Measurements from ENCODE around the gene MNDA. TPM values are rescaled to one million over a fixed set of nuclear protein-coding genes. Genes with fewer than 3 reads are reported as not detected.

MNDA gene
- total RNA-seq, 4 donors from 2014 or later: 3.3 to 5.7 (median 4.3) TPM

GRCh38 chr1:158818560-158818959 is 12.6 kb upstream of the MNDA start:
- no peak for TF ChIP-seq CTCF (IDR thresholded peaks at IDR 0.05)
- TF ChIP-seq POLR2A (IDR thresholded peaks at IDR 0.05): no peak
- no peak for TF ChIP-seq EP300 (IDR thresholded peaks at IDR 0.05)
- no peaks in the 10 kb centered on the region for H3K4me1 ChIP-seq
- H3K9me3 ChIP-seq: no peaks in the 10 kb centered on the region
- no peaks in the 10 kb centered on the region for H3K27me3 ChIP-seq
- H3K4me3 ChIP-seq: no peak overlapping the region
- no peak for DNase-seq (ENCODE audit: low spot score in 2 of 2)
- H3K36me3 ChIP-seq: no peaks in the 10 kb centered on the region
- 75 to 81% methylated on average over 1 of the region's 1 CpG for WGBS, 2 donors
- no peak overlapping the region for H3K27ac ChIP-seq

GRCh38 chr1:158818975-158819431 is 12.1 kb upstream of the MNDA start:
- 57 to 64% methylated on average over 1 of the region's 1 CpG for WGBS, 2 donors
- H3K27ac ChIP-seq: no peak overlapping the region

GRCh38 chr1:158819461-158820443 is 11.4 kb upstream of the MNDA start:
- H3K27ac ChIP-seq: no peak overlapping the region
- TF ChIP-seq POLR2A (IDR thresholded peaks at IDR 0.05) (no peak), CTCF (IDR thresholded peaks at IDR 0.05) (no peak), EP300 (IDR thresholded peaks at IDR 0.05) (no peak)
- H3K27me3 ChIP-seq: no peaks in the 10 kb centered on the region
- no peaks in the 10 kb centered on the region for H3K9me3 ChIP-seq
- H3K4me1 ChIP-seq: no peaks in the 10 kb centered on the region
- no peaks in the 10 kb centered on the region for H3K36me3 ChIP-seq
- no peak for DNase-seq (ENCODE audit: low spot score in 2 of 2)
- no peak overlapping the region for H3K4me3 ChIP-seq
- 69 to 70% methylated on average over 7 of the region's 7 CpGs for WGBS, 2 donors

More at GRCh38 chr1:158818975-158819431, 12.1 kb upstream of the MNDA start:
- no peaks in the 10 kb centered on the region for H3K27me3 ChIP-seq
- no peaks in the 10 kb centered on the region for H3K9me3 ChIP-seq
- TF ChIP-seq POLR2A (IDR thresholded peaks at IDR 0.05) (no peak), EP300 (IDR thresholded peaks at IDR 0.05) (no peak), CTCF (IDR thresholded peaks at IDR 0.05) (no peak)
- H3K4me1 ChIP-seq: no peaks in the 10 kb centered on the region
- no peak overlapping the region for H3K4me3 ChIP-seq
- H3K36me3 ChIP-seq: no peaks in the 10 kb centered on the region
- no peak for DNase-seq (ENCODE audit: low spot score in 2 of 2)

- no peak for TF ChIP-seq POLR2A (IDR thresholded peaks at IDR 0.05)
- TF ChIP-seq CTCF (IDR thresholded peaks at IDR 0.05): no peak
- no peak for TF ChIP-seq EP300 (IDR thresholded peaks at IDR 0.05)
- WGBS, 2 donors: 91 to 97% methylated on average over 1 of the region's 1 CpG
Measured at GRCh38 chr1:158821723-158822122, 9.4 kb upstream of the MNDA start.

GRCh38 chr1:158830074-158830677 is 975 bp upstream of the MNDA start:
- TF ChIP-seq CTCF (IDR thresholded peaks at IDR 0.05) (no peak), EP300 (IDR thresholded peaks at IDR 0.05) (no peak), POLR2A (IDR thresholded peaks at IDR 0.05) (no peak)
- Histone ChIP-seq H3K27me3 (no peaks in the 10 kb centered on the region), H3K9me3 (peaks cover 0 to 8% (median 0%) of the 10 kb centered on the region in 4 donors), H3K4me1 (no peaks in the 10 kb centered on the region), H3K27ac (no peak overlapping the region), H3K4me3 (no peak overlapping the region), H3K36me3 (no peaks in the 10 kb centered on the region)
- no peak for DNase-seq (ENCODE audit: low spot score in 2 of 2)
- 74 to 83% methylated on average over 2 of the region's 2 CpGs for WGBS, 2 donors

More at GRCh38 chr1:158821723-158822122, 9.4 kb upstream of the MNDA start:
- no peak for DNase-seq (ENCODE audit: low spot score in 2 of 2)
- no peak overlapping the region for H3K27ac ChIP-seq
- H3K9me3 ChIP-seq: no peaks in the 10 kb centered on the region
- H3K36me3 ChIP-seq: no peaks in the 10 kb centered on the region
- H3K27me3 ChIP-seq: no peaks in the 10 kb centered on the region
- no peak overlapping the region for H3K4me3 ChIP-seq
- H3K4me1 ChIP-seq: no peaks in the 10 kb centered on the region
